ENCODE data around the gene KLHL25.

The KLHL25 gene

DNA sequence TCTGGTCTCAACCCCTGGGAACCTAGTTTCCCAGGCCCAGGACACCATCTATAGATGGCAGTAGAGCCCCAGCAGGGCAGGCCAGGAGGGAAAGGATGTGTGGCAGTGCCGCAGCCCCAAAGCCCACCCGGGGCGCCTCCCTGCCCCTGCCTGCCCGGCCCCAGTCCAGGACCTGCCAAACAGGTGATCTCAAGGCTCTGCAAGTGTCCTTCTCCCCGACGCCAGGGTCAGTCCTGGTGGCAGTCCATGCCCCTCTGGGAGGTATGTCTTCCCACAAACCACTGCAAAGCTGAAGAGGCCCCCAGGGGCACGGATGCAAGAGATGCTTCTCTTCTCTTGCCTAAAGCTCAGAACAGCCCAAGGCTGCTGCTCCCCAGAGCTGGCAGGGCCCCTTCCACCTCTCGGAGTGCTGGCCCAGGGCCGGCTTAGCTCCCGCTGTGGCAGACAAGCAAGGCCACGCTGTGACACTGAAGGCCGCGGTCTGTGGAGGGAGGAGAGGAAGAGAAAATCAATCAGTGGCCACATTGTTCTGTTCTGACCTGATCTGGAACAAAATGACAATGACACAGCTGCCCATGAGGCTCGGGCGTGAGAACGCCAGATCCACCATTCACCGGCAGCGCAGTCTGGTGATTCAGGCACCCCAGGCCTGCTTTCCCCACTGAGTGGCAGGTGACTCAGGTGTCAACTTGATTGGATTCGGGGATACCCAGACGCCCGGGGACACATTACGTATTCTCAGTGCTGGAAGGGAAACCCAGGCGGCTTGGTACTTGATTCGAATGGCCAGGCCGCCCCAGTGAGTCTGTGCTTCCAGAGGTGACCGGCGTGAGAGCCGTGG lies 34.0 kb downstream of the KLHL25 start:
- no peak for DNase-seq

DNA sequence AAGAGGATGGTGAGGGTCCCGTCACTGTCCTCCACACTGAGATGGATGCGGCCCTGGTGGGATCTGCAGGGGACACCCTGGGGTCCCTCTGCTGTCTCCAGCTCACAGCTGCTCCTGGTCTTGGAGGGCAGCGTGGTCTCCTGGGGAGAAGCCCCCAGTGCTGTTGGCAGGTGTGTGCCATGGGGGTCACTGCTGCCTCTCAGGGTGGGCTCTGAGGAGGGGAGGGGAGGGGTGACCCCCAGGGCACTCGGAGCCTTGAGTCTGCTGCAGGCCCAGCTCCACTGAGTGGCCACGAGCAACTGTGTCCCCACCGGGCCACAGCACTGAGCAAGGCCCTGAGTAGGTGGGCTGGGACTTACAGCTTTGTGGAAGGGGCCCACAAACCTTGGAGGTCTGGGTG lies 34.7 kb downstream of the KLHL25 start:
- no peak for DNase-seq

DNA sequence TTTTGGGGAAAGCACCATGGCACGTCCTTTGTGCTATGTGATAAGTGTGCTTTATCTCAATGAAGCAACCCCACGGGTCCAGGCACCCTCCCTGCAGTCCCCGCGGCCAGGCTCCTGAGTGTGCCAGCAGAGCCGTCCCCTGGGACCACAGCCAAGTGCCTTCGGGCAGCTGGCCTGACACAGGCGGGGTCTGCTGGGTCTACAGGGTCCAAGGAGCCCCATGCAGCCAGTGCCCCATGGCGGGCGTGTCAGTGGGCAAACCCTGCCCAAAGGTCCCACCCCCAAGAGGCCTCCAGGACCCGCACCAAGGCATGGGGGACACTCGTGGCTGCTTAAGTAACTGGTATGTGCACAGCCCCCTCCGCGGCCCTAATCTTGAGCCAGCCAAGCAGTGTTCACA lies 35.3 kb downstream of the KLHL25 start:
- DNase-seq: no peak

DNA sequence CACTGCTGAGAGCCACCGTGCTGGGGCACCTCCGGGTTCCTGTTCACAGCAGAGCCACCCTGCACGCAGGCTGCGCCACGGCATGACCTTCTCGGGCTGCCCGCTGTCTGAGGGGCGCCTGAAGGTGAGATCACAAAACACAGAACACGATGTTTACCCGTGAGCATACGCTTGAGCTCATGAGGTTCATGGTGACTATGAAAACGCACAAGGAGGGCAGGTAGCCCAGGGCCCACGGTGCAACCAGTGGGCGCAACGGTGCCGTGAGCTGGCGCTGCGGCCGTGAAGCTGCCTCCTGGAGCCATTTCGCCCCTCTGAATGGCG lies 36.1 kb downstream of the KLHL25 start:
- no peak for DNase-seq

DNA sequence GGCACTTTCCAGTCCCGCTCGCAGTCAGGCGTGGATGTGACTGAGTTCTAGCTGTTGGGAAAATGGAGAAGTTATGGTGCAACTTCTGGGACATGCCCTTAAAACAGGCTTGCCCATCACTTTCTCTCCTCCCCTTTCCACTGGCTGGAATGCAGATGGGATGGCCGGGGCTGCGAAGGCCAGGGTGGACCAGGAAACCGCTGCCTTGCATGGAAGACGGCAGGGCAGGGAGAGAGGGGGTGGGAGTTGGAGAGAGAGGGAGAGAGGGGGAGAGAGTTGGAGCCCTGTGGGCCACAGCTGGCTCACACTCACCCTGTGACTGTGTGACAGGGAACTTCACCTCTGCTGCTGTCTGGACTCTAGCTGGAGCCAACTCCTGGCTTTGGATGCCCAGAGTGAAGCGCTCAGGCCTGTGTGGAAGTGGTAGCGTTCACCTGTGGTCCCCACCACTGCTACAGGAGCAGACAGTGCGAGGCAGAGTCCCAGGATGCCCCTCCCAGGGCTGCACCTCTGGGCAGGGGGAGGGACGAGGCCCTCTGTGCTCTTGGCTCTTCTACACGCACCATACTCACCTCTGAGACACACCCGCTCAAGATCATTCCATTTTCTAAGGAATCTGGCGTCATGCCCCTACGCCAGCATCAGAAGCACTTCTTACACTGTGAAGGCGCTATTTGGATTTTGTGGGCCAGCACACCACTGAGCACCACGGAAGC lies 36.6 kb downstream of the KLHL25 start:
- DNase-seq: no peak

DNA sequence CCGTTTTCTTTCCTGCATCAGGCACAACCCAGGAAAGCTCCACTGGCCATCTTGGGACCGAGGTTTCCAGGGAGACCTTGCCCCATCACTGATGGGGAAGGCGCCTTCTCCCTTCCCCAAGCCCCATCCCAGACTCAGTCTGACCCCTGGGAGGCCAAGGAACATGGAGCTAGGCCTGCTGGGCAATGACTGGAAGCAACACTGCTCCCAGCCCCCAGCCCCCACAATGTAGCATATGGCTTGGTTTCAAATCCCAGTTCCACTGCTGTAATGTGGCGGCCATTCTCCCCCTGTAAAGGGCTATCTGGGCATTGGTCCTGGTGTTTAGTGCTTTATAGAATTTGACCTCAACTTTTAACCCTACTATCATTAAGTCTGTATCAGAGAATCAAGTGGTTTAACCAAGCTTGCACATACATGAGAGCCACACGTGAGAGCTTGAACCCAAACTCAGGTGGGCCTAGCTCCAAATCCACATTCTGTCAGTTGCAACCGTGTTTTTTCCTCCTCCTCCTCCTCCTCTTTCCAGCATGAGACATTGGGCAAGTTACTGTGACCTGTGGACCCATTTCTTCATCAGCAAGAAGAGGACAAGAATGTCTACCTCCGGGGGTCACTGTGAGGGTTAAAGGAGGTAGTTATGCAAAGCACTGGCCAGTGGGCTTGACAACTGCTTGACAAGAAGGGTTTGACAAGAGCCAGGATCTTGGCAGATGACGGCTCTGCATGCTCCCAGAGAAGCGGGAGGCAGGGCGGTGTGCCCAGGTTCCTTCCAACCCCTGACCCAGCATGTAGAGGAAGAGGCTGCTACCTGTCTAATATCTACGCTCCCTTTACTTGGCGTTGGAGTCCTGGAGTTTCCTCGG lies 37.4 kb downstream of the KLHL25 start:
- no peak for DNase-seq

DNA sequence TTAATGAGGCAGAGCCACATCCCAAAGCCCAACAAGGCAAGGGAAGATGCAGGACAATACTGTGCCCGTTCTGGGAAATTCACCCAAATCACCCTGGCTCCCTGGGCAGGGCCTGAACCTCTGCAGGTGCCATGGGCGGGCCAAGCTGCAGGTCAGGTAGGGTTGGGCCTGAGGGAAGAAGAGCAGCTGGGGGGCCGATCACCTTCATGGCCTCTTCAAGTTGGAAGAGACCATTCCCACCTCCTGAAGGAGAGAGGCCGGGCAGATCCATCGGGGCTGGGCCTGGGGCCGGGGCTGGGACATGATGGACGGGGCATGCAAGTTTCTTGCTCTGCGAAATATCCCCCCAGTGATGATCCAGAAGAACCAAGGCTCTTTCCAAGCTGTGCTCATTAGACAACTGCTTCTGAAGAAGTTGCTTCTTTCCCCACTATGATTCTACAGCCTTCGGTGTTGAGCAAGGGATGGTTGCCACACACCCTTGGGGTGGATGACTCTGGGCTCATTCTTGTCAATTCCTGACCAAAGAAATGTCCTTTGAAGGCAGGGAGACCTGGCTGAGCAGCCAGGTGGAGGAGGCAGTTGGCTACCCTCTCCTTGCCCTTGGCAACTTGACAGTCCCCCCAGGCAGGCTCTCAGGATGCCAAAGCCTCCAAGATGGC lies 38.2 kb downstream of the KLHL25 start:
- DNase-seq: no peak

DNA sequence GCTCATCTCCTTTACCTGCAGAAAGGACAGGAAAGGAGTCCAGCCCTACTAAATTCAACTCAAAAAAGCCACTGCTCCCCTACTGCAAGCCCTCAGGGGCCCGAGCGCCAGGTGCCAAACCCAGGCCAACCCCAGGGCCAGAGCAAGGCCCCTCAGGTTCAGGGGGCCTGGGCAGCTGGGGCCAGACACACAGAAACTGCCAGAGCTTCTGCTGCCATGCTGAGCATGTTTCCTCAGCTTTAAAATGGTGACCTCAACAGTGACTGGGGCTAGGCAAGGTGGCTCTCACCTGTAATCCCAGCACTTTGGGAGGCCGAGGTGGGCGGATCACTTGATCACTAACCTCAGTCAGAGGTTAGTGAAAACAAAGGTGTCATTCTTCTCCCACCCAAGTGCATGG lies 38.8 kb downstream of the KLHL25 start:
- DNase-seq: no peak

DNA sequence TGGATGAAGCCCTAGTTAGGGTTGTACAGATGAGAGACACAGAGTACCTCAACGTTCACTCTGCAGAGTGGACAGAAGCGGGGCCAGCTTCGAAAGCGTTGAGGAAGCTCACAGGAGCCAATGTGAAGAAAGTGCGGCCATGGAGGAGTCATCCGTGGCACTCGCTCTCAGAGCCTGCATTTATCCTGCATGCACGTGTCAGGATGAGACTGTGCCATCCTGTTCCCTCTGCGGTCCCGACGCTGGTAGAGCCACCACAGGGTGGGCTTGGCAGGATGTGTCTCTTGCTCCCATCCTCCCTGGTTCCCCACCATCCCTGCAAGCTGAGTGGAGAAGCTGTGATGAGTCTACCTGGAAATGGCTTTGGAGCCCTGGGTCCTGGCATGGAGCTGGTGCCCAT lies 39.3 kb downstream of the KLHL25 start:
- no peak for DNase-seq

DNA sequence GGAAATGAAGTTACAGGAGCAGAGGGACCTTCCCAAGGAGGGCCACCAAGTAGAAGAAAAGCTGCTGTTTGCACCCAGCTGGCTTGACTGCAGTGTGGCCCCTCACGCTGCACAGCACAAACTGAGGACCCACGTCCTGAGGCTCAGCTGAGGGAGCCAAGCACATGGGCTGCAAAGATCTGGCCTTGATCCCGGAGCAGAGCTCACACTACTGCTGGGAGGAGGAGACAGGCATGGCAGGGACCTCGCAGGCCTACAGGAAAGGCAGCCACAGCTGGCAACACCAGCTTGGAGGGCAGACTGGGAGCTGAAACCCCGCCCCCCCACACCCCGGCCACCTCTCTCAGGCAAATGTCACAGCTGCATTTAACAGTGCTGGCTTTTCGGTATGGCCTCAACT lies 39.7 kb downstream of the KLHL25 start:
- no peak for DNase-seq

DNA sequence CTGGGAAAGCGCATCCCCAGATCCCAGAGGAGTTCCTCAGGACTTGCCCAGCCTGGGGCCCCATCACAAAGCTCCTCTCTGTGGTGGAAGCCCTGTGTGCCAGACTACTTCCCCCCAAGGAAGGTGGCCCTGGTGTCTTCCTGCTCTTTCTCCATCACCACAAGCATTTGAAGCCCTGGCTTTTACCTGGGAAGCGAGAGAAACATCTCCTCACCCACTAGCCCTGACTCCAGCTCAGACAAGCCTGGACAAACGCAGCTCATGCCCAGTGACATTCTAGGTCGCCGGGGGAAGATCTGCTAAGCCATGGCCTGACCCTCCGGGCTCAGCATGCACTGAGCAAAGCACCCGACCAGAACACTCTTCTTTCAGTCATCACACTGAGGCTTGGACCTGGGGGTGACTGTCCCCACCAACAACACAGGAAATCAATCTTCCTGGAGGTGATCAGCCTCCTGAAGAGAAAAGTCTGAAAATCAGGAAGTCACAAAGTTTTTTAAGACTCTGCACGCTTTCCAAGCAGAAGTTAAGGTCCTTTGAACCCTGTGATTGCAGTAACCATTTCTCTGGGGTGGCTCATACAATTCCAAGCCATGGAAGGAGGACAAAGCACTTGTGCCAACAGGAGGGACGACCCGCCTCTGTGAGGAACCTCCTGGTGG lies 40.8 kb downstream of the KLHL25 start:
- no peak for DNase-seq

DNA sequence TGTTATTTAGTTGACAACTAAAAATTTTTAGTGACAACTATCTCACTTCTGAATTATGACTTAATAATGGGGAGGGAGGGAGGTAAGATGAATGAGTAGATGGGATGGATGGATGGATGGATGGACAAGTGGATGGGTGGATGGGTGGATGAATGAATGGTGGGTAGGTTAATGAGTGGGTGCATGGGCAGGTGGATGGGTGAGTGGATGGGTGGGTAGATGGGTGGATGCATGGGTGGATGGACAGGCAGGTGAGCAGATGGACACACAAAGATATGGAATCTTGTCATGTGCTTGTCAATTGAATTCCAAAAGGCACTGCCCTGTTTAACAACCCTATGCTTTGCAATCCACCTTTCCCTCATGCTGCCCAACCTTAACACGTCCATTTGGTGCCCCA lies 41.5 kb downstream of the KLHL25 start:
- DNase-seq: no peak

DNA sequence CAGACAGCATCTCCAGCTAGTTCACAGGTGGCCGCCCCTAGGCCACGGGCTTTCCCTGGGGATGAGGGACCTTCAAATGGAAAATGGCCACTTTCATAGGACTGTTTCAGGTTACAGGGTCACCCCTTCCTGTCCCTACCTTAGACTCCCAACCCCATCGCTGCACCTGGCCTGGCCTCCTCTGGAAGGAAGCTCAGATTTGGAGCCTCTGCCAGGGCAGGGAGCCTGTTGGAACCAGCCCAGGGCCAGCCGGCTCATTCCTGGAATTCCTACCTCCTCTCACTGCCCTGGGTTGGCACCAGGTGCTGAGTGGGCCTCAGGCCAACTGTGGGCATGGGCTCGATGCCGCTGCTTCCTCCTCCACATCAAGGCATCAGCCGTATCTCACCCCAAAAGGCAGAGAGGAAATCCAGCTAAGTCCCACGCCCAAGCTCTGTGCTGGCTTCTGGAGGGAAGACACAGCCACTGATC lies 42.2 kb downstream of the KLHL25 start:
- no peak for DNase-seq

DNA sequence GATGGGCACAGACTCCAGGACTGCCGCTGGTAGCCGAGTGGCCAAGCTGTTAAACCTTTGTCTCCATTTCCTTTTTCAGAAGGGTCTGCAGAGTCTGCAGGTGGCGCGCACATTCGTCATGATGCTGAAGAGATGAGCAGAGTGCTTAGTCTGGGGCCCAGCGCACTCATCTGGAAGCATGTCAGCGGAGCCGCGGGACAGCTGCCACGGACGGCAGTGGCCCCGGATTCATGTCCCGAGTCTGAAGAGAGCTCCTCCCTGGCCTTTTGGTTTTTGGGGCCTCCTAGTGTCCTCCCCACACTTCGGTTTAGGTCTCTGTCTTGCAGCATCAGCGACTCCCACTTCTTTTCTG lies 42.6 kb downstream of the KLHL25 start:
- peak; percentile 72 for DNase-seq

DNA sequence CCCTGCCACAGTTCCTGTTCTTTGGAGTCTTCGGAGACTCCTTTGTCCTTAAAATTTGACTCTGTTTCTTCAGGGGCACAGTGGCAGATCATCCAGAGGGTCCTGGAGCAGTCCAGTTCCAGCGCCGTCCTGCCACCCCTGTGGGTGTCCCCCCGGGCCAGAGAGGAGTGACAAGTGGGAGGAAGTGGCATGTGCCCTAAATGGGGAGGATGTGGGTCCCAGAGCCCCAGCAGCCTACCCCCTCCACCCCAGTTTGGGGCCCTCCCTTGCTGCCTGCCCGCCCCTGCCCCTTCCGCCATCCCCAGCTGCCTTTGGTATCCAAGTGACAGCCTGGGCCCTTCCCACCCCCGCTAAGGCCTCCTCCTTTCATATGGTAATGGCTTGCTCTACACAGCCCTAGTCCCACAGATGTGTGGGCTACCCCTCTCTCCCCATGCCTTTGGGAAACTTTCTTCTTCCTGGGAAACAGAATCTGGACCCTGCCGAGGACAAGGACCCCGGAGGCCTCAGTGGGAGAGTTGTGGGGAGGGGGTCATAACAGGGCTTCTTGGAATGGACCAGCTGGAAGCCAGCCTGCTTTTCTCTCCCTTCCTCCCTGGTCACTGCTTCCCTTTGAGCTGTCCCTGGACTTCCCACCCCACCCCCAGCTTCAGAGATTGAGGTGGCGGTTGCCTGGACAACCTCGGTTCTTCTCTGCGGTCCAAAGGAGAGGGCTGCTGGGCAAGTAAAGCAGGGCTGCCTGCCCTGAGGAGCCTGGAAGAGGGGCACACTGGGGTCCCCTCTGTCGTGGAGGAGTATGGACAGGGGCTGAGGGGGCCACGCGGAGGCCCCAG lies 43.2 kb downstream of the KLHL25 start:
- peak; percentile 81 for DNase-seq

DNA sequence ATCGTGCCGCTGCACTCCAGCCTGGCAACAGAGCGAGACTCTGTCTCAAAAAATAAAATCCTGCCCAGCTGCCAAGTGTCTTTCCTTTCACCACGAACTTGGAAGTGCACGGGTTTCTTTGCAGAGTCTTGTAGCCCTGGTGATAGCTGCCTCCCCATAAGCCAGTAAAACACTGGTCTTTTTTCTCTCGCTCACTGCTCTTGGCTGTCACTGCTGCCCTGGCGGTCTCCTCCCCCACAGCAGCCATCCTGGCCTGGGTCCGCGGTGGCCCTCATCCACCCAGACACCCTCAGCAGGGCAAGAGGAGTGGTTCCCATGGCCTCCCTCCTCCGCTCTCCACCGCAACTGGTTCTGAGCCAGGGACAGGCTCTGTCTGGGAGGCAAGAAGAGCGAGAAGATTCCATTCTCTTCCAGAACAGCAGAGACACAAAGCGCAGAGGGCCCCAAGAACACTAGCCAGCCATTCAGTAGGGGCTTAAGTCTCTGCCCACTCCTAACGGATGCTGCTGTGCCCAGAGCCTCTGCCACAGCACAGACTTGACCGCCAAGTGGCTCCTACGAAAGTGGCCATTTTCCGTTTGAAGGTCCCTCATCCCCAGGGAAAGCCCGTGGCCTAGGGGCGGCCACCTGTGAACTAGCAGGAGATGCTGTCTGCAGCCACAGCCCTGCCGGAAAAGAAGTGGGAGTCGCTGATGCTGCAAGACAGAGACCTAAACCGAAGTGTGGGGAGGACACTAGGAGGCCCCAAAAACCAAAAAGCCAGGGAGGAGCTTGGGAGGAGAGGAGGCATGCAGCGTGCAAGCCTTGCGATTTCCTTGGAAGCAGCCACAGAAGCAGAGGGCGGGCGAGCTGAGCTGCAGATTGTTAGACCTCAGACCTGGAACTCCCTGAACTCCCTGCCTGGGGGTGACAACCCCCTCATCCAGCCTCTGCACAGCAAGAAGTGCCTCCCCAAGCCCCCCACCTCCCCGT lies 44.1 kb downstream of the KLHL25 start:
- DNase-seq: peak; percentile 60

DNA sequence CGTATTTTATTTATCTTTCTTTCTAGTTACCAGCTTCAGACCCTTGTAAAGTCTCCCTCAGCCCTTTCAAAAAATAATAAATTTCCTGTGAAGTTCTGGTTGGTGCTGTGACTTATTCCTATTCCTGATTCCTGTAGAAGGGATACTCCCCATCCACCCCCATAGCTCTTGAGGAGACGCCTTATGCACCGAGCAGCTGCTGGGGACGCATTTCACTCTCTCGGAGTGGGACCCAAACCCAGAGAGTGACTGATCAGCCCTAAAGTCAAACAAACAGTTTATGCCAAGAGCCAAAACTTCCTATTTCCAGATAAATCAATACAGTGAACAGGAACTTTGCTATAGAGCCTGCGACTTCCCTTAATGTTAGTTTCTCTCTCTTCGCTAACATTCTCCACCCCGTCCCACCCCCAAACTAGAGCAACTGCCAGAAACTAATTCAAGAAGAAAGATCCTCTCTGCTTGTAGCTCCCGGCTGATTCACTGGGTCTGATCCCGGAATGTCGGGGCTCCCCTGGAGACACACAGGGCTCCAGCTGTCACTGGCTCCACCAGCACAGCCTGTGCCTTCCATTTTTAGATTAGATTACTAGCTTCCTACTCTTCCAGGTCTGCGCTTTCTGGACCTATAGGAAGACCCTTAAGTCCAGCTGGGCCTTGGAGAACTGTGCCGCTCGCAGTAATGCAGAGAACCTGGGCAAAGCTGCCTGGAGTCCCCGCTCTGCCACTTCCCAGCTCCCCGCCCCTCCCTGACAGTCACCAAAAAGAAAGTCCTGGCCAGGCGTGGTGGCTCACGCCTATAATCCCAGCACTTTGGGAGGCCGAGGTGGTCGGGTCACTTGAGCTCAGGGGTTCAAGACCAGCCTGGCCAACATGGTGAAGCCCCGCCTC lies 45.2 kb downstream of the KLHL25 start:
- DNase-seq: no peak

DNA sequence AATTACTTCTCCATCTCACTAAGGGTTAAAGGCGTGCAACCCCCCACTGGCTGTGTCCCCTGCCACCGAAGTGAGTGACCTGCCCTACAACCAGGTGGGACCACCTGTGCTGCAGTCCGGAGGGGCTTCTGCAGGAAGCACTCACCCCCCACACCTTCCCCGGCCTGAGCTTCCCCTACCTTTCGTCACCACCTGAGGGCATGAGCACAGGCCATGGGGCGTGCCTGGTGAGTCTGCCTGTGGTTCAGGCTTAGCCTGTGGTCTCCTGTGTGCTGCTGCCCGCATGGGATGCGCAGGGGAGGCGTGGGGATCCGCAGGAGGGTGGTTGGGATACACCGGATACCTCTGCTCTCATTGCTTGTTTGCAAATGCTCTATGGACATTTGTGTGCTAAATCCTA lies 46.0 kb downstream of the KLHL25 start:
- DNase-seq: no peak

DNA sequence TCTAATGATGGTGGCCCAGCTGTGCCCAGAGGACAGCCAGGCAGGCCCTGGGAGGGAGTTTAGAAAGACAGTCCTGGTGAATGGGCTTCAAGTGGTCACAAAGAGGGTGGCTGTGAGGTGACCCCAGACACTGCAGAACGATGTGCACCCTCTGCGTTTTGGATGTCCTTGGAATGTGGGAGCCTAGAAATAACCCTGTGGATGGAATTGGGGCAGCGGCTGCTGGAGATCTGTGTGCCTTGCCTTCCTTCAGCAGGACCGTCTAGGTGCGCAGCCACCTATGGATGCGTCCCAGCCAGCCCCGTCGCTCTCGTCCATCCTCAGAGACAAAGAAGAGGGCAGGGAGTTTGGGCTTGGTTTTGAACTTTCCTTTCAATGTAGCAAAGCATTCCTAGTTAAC lies 46.5 kb downstream of the KLHL25 start:
- no peak for DNase-seq
